A673 (cell line): ENCODE measurements around the gene POMC. TPM values are rescaled to one million over a fixed set of nuclear protein-coding genes. Genes with fewer than 3 reads are reported as not detected.
"Not testable (repeated sequence)": the region's sequence is repeated elsewhere in the genome, so short reads cannot be mapped to it uniquely, and the experiment has no call there.

ENCODE experiments used
- BruUV-seq: library from RNA; stranded (reverse); fragments of 400-500 nt; replicated peaks from 2 replicates; lab custom pipeline; 2021; lab: Mats Ljungman, UMichigan
- CTCF ChIA-PET: fragments of 300-600 bp; sonication (Branson Sonifier 250); formaldehyde crosslinking; loops from one replicate; lab custom pipeline; 2022; ENCODE audit warnings: antibody characterized with exemption; lab: Charles Lee
- POLR2A ChIA-PET: fragments of 300-600 bp; sonication (Branson Sonifier 250); formaldehyde crosslinking; loops from one replicate; lab custom pipeline; 2022; ENCODE audit warnings: antibody characterized with exemption; ENCODE audit not compliant: low non-redundant PET; lab: Charles Lee
- DNase-seq: peaks from one replicate; pipeline ENCODE4 v3.0.0-alpha.2; 2015; ENCODE audit warnings: low spot score
- H3K27ac ChIP-seq: fragments of 200-600 bp; sonication (generic); 2 replicates; pipeline ENCODE4 v1.5.1; 2016; ENCODE audit warnings: mixed run types, low read depth, mild to moderate bottlenecking, mixed read lengths, antibody characterized with exemption, low read length; ENCODE audit not compliant: poor library complexity, severe bottlenecking
- H3K27me3 ChIP-seq: fragments of 200-600 bp; sonication (generic); replicated peaks from 2 replicates; pipeline ENCODE4 v1.6.1; 2017; ENCODE audit warnings: mixed run types, low read depth, mild to moderate bottlenecking, mixed read lengths, antibody characterized with exemption, low read length; ENCODE audit not compliant: insufficient read depth, poor library complexity
- H3K36me3 ChIP-seq: fragments of 200-600 bp; sonication (generic); 2 replicates; pipeline ENCODE4 v1.6.1; 2016; ENCODE audit warnings: mixed run types, mild to moderate bottlenecking, mixed read lengths, antibody characterized with exemption, low read length; ENCODE audit not compliant: insufficient read depth, poor library complexity, severe bottlenecking
- H3K4me1 ChIP-seq: fragments of 200-600 bp; sonication (generic); 2 replicates; pipeline ENCODE4 v1.6.1; 2017; ENCODE audit warnings: mixed run types, mild to moderate bottlenecking, mixed read lengths, antibody characterized with exemption, low read length; ENCODE audit not compliant: insufficient read depth, poor library complexity, severe bottlenecking
- H3K4me3 ChIP-seq: fragments of 200-600 bp; sonication (generic); 2 replicates; pipeline ENCODE4 v1.5.1; 2016; ENCODE audit warnings: low read depth, mixed run types, mild to moderate bottlenecking, mixed read lengths, low read length; ENCODE audit not compliant: poor library complexity, severe bottlenecking
- H3K9me3 ChIP-seq: fragments of 200-600 bp; sonication (generic); 2 replicates; pipeline ENCODE4 v1.6.1; 2016; ENCODE audit warnings: mixed run types, low read depth, mild to moderate bottlenecking, mixed read lengths, antibody characterized with exemption, low read length; ENCODE audit not compliant: poor library complexity, severe bottlenecking
- EZH2 ChIP-seq: fragments of 200-600 bp; sonication (generic); IDR thresholded peaks from 2 replicates; pipeline ENCODE4 v1.6.1; 2017; ENCODE audit warnings: borderline replicate concordance, low read depth, mild to moderate bottlenecking, mixed read lengths, antibody characterized with exemption, low read length; ENCODE audit not compliant: poor library complexity, severe bottlenecking
- intact Hi-C: fragments of 100-400 bp; cut with micrococcal nuclease; formaldehyde crosslinking; loops from one replicate; pipeline ENCODE4 v1.10.0; 2022; ENCODE audit not compliant: unreplicated experiment
- total RNA-seq: library from RNA; stranded (reverse); gene quantifications from 2 replicates; pipeline ENCODE4 v1.2.3, GENCODE V29; 2021
- TF ChIP-seq, protein P1 (sequence below): fragments of 300-800, 200-600 bp; sonication (generic); conservative IDR thresholded peaks from 2 replicates; pipeline ENCODE4 v1.5.1; 2017; ENCODE audit warnings: low read depth, mild to moderate bottlenecking, antibody characterized with exemption, low read length, moderate library complexity, mixed read lengths

Gene POMC
- total RNA-seq, 1 experiment from 2014 or later: not detected

GRCh38 chr2:25151718-25152117 lies 16.7 kb downstream of the POMC start:
- CTCF ChIA-PET: interaction anchor here (0.7 kb wide), 1 partner anchor 100 kb away, joined by 3 read pairs; no protein-coding TSS in a partner anchor
- Histone ChIP-seq H3K4me3 (no peak overlapping the region), H3K9me3 (no peaks in the 10 kb centered on the region), H3K27me3 (no peaks in the 10 kb centered on the region), H3K4me1 (no peaks in the 10 kb centered on the region), H3K36me3 (no peaks in the 10 kb centered on the region), H3K27ac (no peak overlapping the region)
- intact Hi-C loops: no loop called here
- TF ChIP-seq EZH2: no peak
- TF ChIP-seq, protein P1, sequence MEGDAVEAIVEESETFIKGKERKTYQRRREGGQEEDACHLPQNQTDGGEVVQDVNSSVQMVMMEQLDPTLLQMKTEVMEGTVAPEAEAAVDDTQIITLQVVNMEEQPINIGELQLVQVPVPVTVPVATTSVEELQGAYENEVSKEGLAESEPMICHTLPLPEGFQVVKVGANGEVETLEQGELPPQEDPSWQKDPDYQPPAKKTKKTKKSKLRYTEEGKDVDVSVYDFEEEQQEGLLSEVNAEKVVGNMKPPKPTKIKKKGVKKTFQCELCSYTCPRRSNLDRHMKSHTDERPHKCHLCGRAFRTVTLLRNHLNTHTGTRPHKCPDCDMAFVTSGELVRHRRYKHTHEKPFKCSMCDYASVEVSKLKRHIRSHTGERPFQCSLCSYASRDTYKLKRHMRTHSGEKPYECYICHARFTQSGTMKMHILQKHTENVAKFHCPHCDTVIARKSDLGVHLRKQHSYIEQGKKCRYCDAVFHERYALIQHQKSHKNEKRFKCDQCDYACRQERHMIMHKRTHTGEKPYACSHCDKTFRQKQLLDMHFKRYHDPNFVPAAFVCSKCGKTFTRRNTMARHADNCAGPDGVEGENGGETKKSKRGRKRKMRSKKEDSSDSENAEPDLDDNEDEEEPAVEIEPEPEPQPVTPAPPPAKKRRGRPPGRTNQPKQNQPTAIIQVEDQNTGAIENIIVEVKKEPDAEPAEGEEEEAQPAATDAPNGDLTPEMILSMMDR: no peak
- no TSS peak for BruUV-seq
- POLR2A ChIA-PET: no interaction called here
- no peak for DNase-seq

DNA sequence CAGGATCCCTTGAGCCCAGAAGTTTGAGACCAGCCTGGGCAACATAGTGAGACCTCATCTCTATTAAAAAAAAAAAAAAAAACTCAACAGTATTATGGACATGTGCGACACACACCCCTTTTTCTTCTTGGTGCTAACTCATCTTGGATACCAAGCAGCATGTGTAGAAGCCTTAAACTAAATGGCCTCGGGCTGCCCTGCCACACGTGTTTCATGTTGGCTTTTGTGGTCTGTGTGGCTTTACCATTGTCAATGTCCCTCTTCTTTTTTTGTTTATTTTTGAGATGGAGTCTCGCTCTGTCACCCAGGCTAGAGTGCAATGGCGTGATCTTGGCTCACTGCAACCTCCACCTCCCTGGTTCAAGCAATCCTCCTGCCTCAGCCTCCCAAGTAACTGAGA lies 17.4 kb downstream of the POMC start:
- H3K27ac ChIP-seq, H3K9me3 ChIP-seq, H3K4me3 ChIP-seq, intact Hi-C loops, H3K27me3 ChIP-seq, H3K4me1 ChIP-seq, POLR2A ChIA-PET, DNase-seq, CTCF ChIA-PET, BruUV-seq, H3K36me3 ChIP-seq: not testable (repeated sequence)

DNA sequence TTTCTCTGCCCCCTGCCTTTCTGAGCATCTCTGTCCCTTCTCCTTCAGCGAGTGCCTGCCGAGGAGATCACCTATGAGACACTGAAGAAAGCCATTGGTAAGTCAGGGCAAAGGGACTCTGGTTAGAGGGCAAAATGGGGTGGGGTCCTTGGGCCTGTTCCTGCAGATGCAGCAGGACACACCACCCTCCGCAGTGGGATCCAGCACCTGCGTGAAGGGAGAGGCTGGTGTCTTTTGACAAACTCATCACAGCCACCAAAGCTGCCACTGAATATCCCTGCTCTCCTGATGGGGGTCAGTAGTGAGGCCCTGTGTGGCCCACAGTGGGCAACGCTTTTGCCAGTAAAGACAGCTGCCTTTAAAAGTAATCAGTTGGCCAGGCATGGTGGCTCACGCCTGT lies 18.7 kb downstream of the POMC start:
- BruUV-seq: no TSS peak
- H3K27me3 ChIP-seq: no peaks in the 10 kb centered on the region
- no peaks in the 10 kb centered on the region for H3K36me3 ChIP-seq
- TF ChIP-seq, protein P1: no peak
- no peak for TF ChIP-seq EZH2
- H3K9me3 ChIP-seq: no peaks in the 10 kb centered on the region
- POLR2A ChIA-PET: no interaction called here
- H3K27ac ChIP-seq: no peak overlapping the region
- DNase-seq: no peak
- H3K4me3 ChIP-seq: no peak overlapping the region
- intact Hi-C loops: no loop called here
- CTCF ChIA-PET: no interaction called here
- no peaks in the 10 kb centered on the region for H3K4me1 ChIP-seq

GRCh38 chr2:25146896-25147295 lies 21.5 kb downstream of the POMC start:
- no peak for DNase-seq
- Histone ChIP-seq H3K4me3 (no peak overlapping the region), H3K27ac (no peak overlapping the region), H3K27me3 (no peaks in the 10 kb centered on the region), H3K36me3 (no peaks in the 10 kb centered on the region), H3K9me3 (no peaks in the 10 kb centered on the region), H3K4me1 (no peaks in the 10 kb centered on the region)
- POLR2A ChIA-PET: no interaction called here
- intact Hi-C loops: no loop called here
- CTCF ChIA-PET: interaction anchor here (0.9 kb wide), 1 partner anchor 171 kb away, joined by 3 read pairs; no protein-coding TSS in a partner anchor
- no TSS peak for BruUV-seq
- TF ChIP-seq, protein P1: no peak
